ENCODE results near the gene BAG1.

BAG1 gene

GRCh38 chr9:33288828-33289483 lies 24.4 kb upstream of the BAG1 start:
- ChIA-PET CTCF (interaction anchor here (0.7 to 7.9 kb wide), 5 partner anchors 16 to 228 kb away, joined by 3 to 37 read pairs (median 5); no protein-coding TSS in a partner anchor), POLR2A (no interaction called here)
- no peak overlapping the region for H3K4me3 ChIP-seq (ENCODE audit: low read depth, low read length)
- TF ChIP-seq CTCF (IDR thresholded peaks at IDR 0.05; ENCODE audit: insufficient read depth, low read length, missing control alignments) = no peak
- DNase-seq (ENCODE audit: low read depth, low spot score) = no peak

- DNase-seq (ENCODE audit: low read depth, low spot score) = no peak
- POLR2A ChIA-PET = no interaction called here
- CTCF ChIA-PET = interaction anchor here (0.8 to 7.9 kb wide), 13 partner anchors 8 to 433 kb away, joined by 3 to 45 read pairs (median 13); partner anchors contain the start of gene NOL6
- no peak for TF ChIP-seq CTCF (IDR thresholded peaks at IDR 0.05; ENCODE audit: insufficient read depth, low read length, missing control alignments)
- H3K4me3 ChIP-seq (ENCODE audit: low read depth, low read length) = no peak overlapping the region
These were observed 23.7 kb upstream of the BAG1 start for GRCh38 chr9:33288235-33288634.

- TF ChIP-seq CTCF (IDR thresholded peaks at IDR 0.05; ENCODE audit: insufficient read depth, low read length, missing control alignments) = peak; percentile 56
- H3K4me3 ChIP-seq (ENCODE audit: low read depth, low read length) = no peak overlapping the region
- ChIA-PET CTCF (interaction anchor here (0.7 to 7.9 kb wide), 26 partner anchors 9 to 435 kb away, joined by 3 to 45 read pairs (median 5); partner anchors contain the start of genes AQP3, BAG1, CHMP5 and NOL6), POLR2A (no interaction called here)
- peak; percentile 14 for DNase-seq (ENCODE audit: low read depth, low spot score)
These were observed 22.6 kb upstream of the BAG1 start for GRCh38 chr9:33287087-33287490.

- ChIA-PET POLR2A (interaction anchor here (0.7 kb wide), 1 partner anchor 54 kb away, joined by 3 read pairs; no protein-coding TSS in a partner anchor), CTCF (interaction anchor here (1.0 to 7.9 kb wide), 9 partner anchors 9 to 436 kb away, joined by 3 to 45 read pairs (median 20); no protein-coding TSS in a partner anchor)
- DNase-seq (ENCODE audit: low read depth, low spot score) = no peak
- no peak for TF ChIP-seq CTCF (IDR thresholded peaks at IDR 0.05; ENCODE audit: insufficient read depth, low read length, missing control alignments)
- H3K4me3 ChIP-seq (ENCODE audit: low read depth, low read length) = no peak overlapping the region
These were observed 21.0 kb upstream of the BAG1 start for GRCh38 chr9:33285502-33285901.

- POLR2A ChIA-PET = no interaction called here
- H3K4me3 ChIP-seq (ENCODE audit: low read depth, low read length) = no peak overlapping the region
- DNase-seq (ENCODE audit: low read depth, low spot score) = no peak
- CTCF ChIA-PET = interaction anchor here (1.0 to 1.8 kb wide), 4 partner anchors 9 to 174 kb away, joined by 3 to 7 read pairs (median 4); no protein-coding TSS in a partner anchor
- no peak for TF ChIP-seq CTCF (IDR thresholded peaks at IDR 0.05; ENCODE audit: insufficient read depth, low read length, missing control alignments)
These were observed 13.0 kb upstream of the BAG1 start for GRCh38 chr9:33277484-33277883.

GRCh38 chr9:33273972-33274328 lies 9.4 kb upstream of the BAG1 start:
- CTCF ChIA-PET = interaction anchor here (1.7 to 3.6 kb wide), 3 partner anchors 9 to 141 kb away, joined by 4 to 37 read pairs (median 8); partner anchors contain the start of genes BAG1 and CHMP5
- no peak for TF ChIP-seq CTCF (IDR thresholded peaks at IDR 0.05; ENCODE audit: insufficient read depth, low read length, missing control alignments)
- DNase-seq (ENCODE audit: low read depth, low spot score) = no peak
- POLR2A ChIA-PET = no interaction called here
- H3K4me3 ChIP-seq (ENCODE audit: low read depth, low read length) = no peak overlapping the region
